HG02981 (cell line): ENCODE measurements around the gene KRTDAP.

Experiments
- ATAC-seq: cut with Tn5 transposase; IDR thresholded peaks from one replicate; pipeline ENCODE4 v1.9.1; 2021; ENCODE audit warnings: mild to moderate bottlenecking, moderate library complexity; ENCODE audit not compliant: unreplicated experiment

Gene KRTDAP

GRCh38 chr19:35490364-35490763, at the start of gene KRTDAP:
Gene KRTDAP, minus strand, starts transcription at chr19:35490464. Its CDS starts 22 bp downstream, at chr19:35490442.
- no peak for ATAC-seq

- ATAC-seq, result no peak
Observed at GRCh38 chr19:35539850-35540249, 49.6 kb upstream of the KRTDAP start.

- ATAC-seq, result no peak
Observed at GRCh38 chr19:35539314-35539713, 49.0 kb upstream of the KRTDAP start.

GRCh38 chr19:35534803-35535480, 44.7 kb upstream of the KRTDAP start:
- ATAC-seq, result no peak

GRCh38 chr19:35533822-35534392, 43.6 kb upstream of the KRTDAP start:
- ATAC-seq, result no peak

- ATAC-seq, result no peak
Observed at GRCh38 chr19:35533201-35533821, 43.0 kb upstream of the KRTDAP start, which contains the start of gene GAPDHS. Gene GAPDHS, plus strand, starts transcription at chr19:35533456. Its CDS starts 72 bp downstream, at chr19:35533528.

- no peak for ATAC-seq
Observed at GRCh38 chr19:35531291-35531690, 41.0 kb upstream of the KRTDAP start.

- ATAC-seq, result no peak
Observed at GRCh38 chr19:35529241-35530218, 39.3 kb upstream of the KRTDAP start.

- no peak for ATAC-seq
Observed at GRCh38 chr19:35528218-35529038, 38.2 kb upstream of the KRTDAP start, which contains the start of gene SBSN. Gene SBSN, minus strand, starts transcription at chr19:35528311. Its CDS starts 30 bp downstream, at chr19:35528281.

GRCh38 chr19:35525873-35526272, 35.6 kb upstream of the KRTDAP start:
- ATAC-seq, result no peak

- no peak for ATAC-seq
Observed at GRCh38 chr19:35524181-35524837, 34.0 kb upstream of the KRTDAP start.

- ATAC-seq, result no peak
Observed at GRCh38 chr19:35522745-35523327, 32.6 kb upstream of the KRTDAP start.

- no peak for ATAC-seq
Observed at GRCh38 chr19:35521124-35521743, 31.0 kb upstream of the KRTDAP start.

- ATAC-seq, result no peak
Observed at GRCh38 chr19:35519291-35519690, 29.0 kb upstream of the KRTDAP start.

- ATAC-seq, result no peak
Observed at GRCh38 chr19:35518313-35518712, 28.0 kb upstream of the KRTDAP start.

GRCh38 chr19:35517342-35517741, 27.1 kb upstream of the KRTDAP start:
- ATAC-seq, result no peak

GRCh38 chr19:35516310-35516709, 26.0 kb upstream of the KRTDAP start:
- ATAC-seq, result no peak

GRCh38 chr19:35514282-35514809, 24.1 kb upstream of the KRTDAP start:
- no peak for ATAC-seq
